ENCODE results near the gene SEC14L1. TPM values are rescaled to one million over a fixed set of nuclear protein-coding genes. Genes with fewer than 3 reads are reported as not detected.
A peak's percentile ranks its signal among the peaks of the same experiment; 100 is the strongest.
"Not testable (repeated sequence)": the region's sequence is repeated elsewhere in the genome, so short reads cannot be mapped to it uniquely, and the experiment has no call there.

Gene SEC14L1
- polyA plus RNA-seq, 2 of the 4 experiments (the other 2 are of a cell fraction): 27.5 to 40.4 TPM

- WGBS (ENCODE audit: missing lambda C conversion rate): 68% methylated on average over 3 of the region's 3 CpGs
- no peak for ATAC-seq
- no peak overlapping the region for H3K4me3 ChIP-seq
- H3K9me3 ChIP-seq: peaks cover 21% of the 10 kb centered on the region
- no peak overlapping the region for H3K4me2 ChIP-seq
- no peak for TF ChIP-seq TP53 (CRISPR knock-in tag; IDR thresholded peaks at IDR 0.05)
- TF ChIP-seq RCOR1 (IDR thresholded peaks at IDR 0.05; ENCODE audit: low read depth, low read length): no peak
- no peak for TF ChIP-seq EHMT2 (IDR thresholded peaks at IDR 0.05; ENCODE audit: low read depth)
- no peak for TF ChIP-seq CTCF (IDR thresholded peaks at IDR 0.05)
- TF ChIP-seq PHF8 (IDR thresholded peaks at IDR 0.05; ENCODE audit: borderline replicate concordance, low read depth): no peak
- TF ChIP-seq RARB (CRISPR knock-in tag; IDR thresholded peaks at IDR 0.05): no peak
- TF ChIP-seq JUNB (IDR thresholded peaks at IDR 0.05): no peak
- TF ChIP-seq HDAC2 (IDR thresholded peaks at IDR 0.05): no peak
- peak overlapping the region in 1 of 2 experiments; percentile 15; a peak in 1 of 6 replicates for H3K27ac ChIP-seq
- FAIRE-seq: no peak
- CTCF ChIA-PET: interaction anchor here (1.0 to 2.4 kb wide), 5 partner anchors 13 to 58 kb away, joined by 3 to 7 read pairs (median 5); no protein-coding TSS in a partner anchor
- POLR2A ChIA-PET: no interaction called here
- H3K4me1 ChIP-seq: peaks cover 23% of the 10 kb centered on the region
- DNase-seq (ENCODE audit: low read depth in 1 of 2, low spot score in 1 of 2): no peak
These were observed 3.7 kb upstream of the SEC14L1 start for GRCh38 chr17:77137111-77137510.

GRCh38 chr17:77137886-77138285, 2.9 kb upstream of the SEC14L1 start:
- Histone ChIP-seq H3K4me1 (peaks cover 17% of the 10 kb centered on the region), H3K9me3 (peaks cover 21% of the 10 kb centered on the region), H3K27ac (peak overlapping the region; percentile 36 to 37; a peak in 3 of 6 replicates)
- H3K4me2 ChIP-seq, POLR2A ChIA-PET, H3K4me3 ChIP-seq, ATAC-seq, FAIRE-seq: not testable (repeated sequence)
- TF ChIP-seq MAFK (IDR thresholded peaks at IDR 0.05; ENCODE audit: partially characterized antibody): peak; percentile 39
- peak in 1 of 2 experiments; percentile 59 for DNase-seq (ENCODE audit: low read depth in 1 of 2, low spot score in 1 of 2)
- CTCF ChIA-PET: interaction anchor here (1.0 to 2.4 kb wide), 5 partner anchors 14 to 58 kb away, joined by 3 to 7 read pairs (median 5); no protein-coding TSS in a partner anchor
- WGBS (ENCODE audit: missing lambda C conversion rate): 52% methylated on average over 3 of the region's 3 CpGs

DNA sequence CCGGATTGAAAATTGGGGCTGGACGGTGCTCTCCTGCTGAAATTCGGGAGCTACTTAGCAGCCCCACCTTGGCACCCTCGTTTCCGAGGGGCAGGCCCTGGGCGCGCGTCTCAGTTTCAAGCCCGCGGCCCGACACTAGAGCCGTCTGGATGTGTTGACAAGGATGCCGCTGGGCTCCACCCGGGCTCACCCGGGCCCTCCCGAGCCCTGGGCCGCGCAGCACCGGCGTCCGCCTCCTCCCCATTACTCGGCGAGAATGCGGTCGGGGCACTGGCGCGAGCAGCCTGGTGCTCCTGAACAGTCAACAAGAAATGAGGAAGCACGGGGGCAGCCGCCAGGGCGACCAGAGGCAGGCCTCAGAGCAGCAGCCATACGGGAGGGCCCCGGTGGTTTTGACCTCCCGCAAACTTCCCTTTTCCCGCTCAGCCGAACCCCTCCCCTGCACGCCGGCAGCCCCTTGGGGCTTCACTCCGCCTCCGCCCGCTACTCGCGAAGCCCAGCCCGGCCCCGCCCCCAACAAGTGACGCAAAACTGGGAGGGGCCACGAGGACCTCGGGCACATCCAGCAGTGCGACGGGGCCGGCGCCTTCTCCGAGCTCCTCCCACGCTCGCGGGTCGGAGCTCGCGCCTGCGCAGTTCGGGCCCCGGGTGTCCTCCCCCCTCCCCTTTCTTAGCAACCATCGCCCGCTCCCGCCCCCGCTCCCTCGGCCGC, 447 bp upstream of the SEC14L1 start:
- POLR2A ChIA-PET: interaction anchor here (0.6 to 2.1 kb wide), 12 partner anchors 10 to 272 kb away, joined by 3 to 28 read pairs (median 4); partner anchors contain the start of gene MGAT5B
- CTCF ChIA-PET: interaction anchor here (1.0 to 2.4 kb wide), 6 partner anchors 9 to 75 kb away, joined by 3 to 11 read pairs (median 6); no protein-coding TSS in a partner anchor
- H3K4me3 ChIP-seq: peak overlapping the region; percentile 90
- ATAC-seq (peak; percentile 91 to 95), DNase-seq (ENCODE audit: low read depth in 1 of 2, low spot score in 1 of 2) (peak; percentile 91 to 99), FAIRE-seq (no peak)
- H3K4me2 ChIP-seq: peak overlapping the region; percentile 91
- WGBS (ENCODE audit: missing lambda C conversion rate): 14% methylated on average over 9 of the region's 67 CpGs
- peak overlapping the region; percentile 95 to 96 for H3K27ac ChIP-seq
- H3K9me3 ChIP-seq: peaks cover 21% of the 10 kb centered on the region
- peaks cover 13% of the 10 kb centered on the region for H3K4me1 ChIP-seq
- TF ChIP-seq JUN (IDR thresholded peaks at IDR 0.05) (peak in 1 of 2 experiments; percentile 89; a peak in 3 of 5 replicates), HES2 (IDR thresholded peaks at IDR 0.05) (no peak), ELK1 (IDR thresholded peaks at IDR 0.05; ENCODE audit: low read depth, low read length) (no peak), HEYL (CRISPR knock-in tag; IDR thresholded peaks at IDR 0.05) (no peak), CBX2 (IDR thresholded peaks at IDR 0.05; ENCODE audit: borderline replicate concordance, low read depth) (no peak), RFX5 (IDR thresholded peaks at IDR 0.05) (no peak; the same call in 1 of the 2 replicates), SREBF2 (IDR thresholded peaks at IDR 0.05) (no peak), CHD4 (IDR thresholded peaks at IDR 0.05; ENCODE audit: borderline replicate concordance) (no peak), GATA3 (IDR thresholded peaks at IDR 0.05; ENCODE audit: borderline replicate concordance) (peak; percentile 17; the same call in 1 of the 2 replicates), ZFP36 (IDR thresholded peaks at IDR 0.05; ENCODE audit: borderline replicate concordance, partially characterized antibody) (no peak), NR3C1 (IDR thresholded peaks at IDR 0.05) (no peak), ZSCAN20 (CRISPR knock-in tag; IDR thresholded peaks at IDR 0.05) (no peak), HOXA7 (CRISPR knock-in tag; IDR thresholded peaks at IDR 0.05) (no peak), POLR2A (IDR thresholded peaks at IDR 0.05; ENCODE audit: low read length) (peak; percentile 88), ZC3H11A (IDR thresholded peaks at IDR 0.05) (no peak), FOSB (CRISPR knock-in tag; IDR thresholded peaks at IDR 0.05) (no peak), PHF8 (IDR thresholded peaks at IDR 0.05; ENCODE audit: borderline replicate concordance, low read depth) (peak; percentile 83)
- TF ChIP-seq, protein P1, sequence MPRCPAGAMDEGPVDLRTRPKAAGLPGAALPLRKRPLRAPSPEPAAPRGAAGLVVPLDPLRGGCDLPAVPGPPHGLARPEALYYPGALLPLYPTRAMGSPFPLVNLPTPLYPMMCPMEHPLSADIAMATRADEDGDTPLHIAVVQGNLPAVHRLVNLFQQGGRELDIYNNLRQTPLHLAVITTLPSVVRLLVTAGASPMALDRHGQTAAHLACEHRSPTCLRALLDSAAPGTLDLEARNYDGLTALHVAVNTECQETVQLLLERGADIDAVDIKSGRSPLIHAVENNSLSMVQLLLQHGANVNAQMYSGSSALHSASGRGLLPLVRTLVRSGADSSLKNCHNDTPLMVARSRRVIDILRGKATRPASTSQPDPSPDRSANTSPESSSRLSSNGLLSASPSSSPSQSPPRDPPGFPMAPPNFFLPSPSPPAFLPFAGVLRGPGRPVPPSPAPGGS (IDR thresholded peaks at IDR 0.05): peak; percentile 70; the same call in 2 of the 3 replicates

Measured in A549 (cell line).